ENCODE measurements around the gene IRAK3. TPM values are rescaled to one million over a fixed set of nuclear protein-coding genes. Genes with fewer than 3 reads are reported as not detected.

IRAK3 gene
- total RNA-seq, 2 experiments from 2014 or later = 0.21 to 0.25 TPM

DNA sequence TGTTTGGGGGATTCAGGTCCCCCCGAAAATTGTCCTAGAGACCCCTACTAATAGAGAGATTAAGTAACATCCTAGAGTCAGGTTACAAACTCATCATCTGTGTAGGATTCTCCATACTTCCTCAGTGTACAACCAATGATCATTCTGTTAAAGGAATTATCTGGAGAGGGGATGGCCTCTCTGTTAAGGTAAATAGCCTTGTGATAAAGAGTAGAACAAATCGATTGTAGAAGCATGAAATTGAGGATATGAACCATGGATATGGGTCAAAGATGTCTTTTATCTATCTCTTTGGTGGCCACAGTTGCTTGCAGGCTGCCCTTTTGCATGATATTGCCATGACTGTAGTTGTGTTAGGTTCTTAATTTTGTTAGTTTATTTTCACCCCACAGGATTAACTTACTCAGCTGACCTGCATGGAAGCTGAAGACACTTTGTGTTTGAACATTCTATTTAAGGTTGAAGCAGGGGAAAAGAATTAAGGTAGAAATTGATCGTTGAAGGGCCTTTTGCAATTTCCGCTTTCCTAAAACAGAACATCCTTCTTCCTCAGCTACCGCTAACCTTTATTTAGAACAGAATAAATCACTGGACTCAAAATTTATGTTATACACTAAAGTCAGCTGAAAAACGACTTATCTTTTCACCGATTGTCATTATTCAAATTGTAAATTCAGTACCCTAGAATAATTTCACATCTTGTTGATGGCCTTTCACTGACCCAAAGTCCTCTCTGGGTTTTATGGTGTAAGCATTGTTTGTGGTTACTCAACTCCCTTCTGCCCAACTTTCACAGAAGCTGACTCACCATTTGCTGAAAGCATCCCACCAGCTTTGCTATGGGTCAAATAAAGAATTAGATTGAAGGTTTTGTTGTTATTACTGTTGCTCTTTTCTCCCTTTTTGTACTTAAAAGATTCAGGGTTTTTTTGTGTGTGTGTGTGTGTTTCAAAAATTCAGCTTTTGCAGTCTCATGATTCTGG, 52.3 kb downstream of the IRAK3 start:
- ChIA-PET POLR2A (no interaction called here), CTCF (no interaction called here)

DNA sequence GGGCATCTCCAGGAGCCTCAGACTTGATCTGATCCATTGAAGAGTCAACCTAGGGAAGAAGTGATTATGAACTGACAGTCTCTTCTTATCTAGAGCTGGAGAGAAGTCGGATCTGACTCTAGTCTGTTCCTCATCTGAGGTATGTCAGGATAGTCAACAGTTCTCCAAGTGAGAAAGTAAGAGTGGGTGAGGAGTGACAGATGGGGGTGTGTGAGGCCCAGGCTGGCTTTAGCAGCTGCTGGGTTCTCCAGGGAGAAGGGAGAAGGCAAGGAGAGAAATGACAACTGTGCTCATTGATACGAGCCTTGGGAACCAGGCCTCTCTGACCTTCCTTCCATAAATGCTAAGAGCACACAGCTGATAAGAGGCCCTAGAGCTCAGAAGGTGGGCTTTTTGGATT, 53.3 kb downstream of the IRAK3 start:
- ChIA-PET POLR2A (no interaction called here), CTCF (interaction anchor here (1.1 kb wide), 1 partner anchor 167 kb away, joined by 4 read pairs; no protein-coding TSS in a partner anchor)

DNA sequence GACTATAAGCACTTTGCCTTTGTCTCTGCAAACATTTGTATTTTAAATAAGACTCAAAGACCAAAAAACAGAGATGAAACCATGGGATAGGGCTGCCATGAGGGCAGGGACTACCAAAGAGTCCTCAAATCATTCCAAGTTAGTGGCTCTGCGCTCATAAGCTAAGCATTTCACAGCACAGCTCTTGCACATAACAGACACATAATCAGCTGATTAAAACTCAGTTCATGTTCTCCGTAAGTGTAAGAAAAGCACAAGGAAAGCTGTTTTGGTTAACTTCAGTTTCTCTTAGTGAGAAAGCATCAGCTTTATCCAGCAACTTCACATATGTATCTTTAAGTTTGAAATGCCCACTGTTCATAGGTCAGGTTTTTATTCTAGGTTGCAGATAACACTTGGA, 54.9 kb downstream of the IRAK3 start:
- ChIA-PET CTCF (no interaction called here), POLR2A (interaction anchor here (0.6 kb wide), 1 partner anchor 59 kb away, joined by 4 read pairs; no protein-coding TSS in a partner anchor)

DNA sequence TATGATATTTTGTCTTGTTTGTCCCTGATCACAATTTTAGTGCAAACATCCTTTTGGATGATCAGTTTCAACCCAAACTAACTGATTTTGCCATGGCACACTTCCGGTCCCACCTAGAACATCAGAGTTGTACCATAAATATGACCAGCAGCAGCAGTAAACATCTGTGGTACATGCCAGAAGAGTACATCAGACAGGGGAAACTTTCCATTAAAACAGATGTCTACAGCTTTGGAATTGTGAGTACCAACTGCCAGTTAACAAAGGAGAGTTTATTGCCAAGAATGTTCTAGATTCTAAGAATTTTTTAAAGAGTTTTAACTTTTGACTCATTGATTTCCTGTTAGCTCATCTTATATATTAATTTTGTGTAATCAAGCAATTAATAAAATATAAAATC, 55.4 kb downstream of the IRAK3 start:
- POLR2A ChIA-PET = no interaction called here
- CTCF ChIA-PET = no interaction called here

DNA sequence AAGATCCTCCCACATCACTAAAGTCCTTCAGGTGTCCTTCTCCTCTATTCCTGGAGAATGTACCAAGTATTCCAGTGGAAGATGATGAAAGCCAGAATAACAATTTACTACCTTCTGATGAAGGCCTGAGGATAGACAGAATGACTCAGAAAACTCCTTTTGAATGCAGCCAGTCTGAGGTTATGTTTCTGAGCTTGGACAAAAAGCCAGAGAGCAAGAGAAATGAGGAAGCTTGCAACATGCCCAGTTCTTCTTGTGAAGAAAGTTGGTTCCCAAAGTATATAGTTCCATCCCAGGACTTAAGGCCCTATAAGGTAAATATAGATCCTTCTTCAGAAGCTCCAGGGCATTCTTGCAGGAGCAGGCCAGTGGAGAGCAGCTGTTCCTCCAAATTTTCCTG, 58.7 kb downstream of the IRAK3 start:
- ChIA-PET CTCF (no interaction called here), POLR2A (no interaction called here)

DNA sequence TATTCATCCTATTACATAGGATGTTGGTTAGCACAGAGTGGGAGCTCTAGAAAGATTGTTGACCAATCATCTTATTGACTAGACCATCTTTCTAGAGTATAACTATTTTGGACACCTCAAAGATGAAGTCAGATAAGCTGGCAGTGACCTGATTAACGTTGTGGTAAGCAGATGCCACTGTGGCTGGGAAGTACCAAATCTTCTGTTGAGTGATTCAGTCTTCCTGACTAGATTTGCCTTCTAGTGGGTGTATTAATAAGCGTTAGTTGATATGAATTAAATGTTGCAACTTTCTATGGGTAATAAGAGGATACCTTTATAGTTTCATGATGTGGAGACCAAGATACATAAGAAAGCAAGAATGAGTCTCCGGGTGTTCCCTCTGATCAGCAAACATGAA, 62.0 kb downstream of the IRAK3 start:
- POLR2A ChIA-PET = interaction anchor here (0.6 kb wide), 1 partner anchor 1081 kb away, joined by 3 read pairs; no protein-coding TSS in a partner anchor
- CTCF ChIA-PET = no interaction called here

DNA sequence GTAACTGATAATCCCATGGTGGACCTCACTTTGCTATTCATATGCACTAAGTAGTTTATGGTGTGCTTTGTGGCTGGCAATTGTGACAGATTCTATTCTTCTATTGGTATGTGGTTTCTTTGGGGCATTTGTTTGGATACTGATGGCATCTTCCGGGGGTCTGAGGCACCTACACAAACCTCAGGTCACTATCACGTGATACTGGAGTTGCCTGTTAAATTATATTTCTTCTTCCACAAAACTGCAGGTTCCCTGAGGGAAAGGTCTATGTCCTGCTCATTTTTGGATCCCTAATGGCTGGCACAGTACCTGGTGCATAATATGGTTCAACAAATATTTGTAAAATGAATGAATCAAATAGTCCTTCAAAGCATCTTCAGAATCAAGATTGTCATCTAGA, 63.8 kb downstream of the IRAK3 start:
- ChIA-PET POLR2A (no interaction called here), CTCF (no interaction called here)

DNA sequence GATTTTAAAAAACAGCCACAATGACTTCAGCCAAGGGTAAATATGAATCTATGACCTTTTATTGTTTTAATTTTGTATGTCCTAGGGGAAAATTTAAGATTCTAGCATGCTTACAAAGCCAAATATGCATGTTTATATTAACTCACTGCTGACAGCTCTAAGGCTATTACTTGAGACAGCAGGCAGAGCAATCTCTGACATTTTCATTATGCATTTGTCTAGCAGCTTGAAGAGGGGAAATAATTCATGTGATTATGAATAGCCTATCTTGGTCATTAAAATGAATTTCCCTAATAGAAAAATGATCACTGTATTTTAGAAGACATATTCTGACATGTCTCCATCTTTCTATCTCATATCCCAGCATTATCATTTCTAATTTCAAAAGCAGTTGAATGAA, 66.7 kb downstream of the IRAK3 start:
- ChIA-PET CTCF (no interaction called here), POLR2A (no interaction called here)

DNA sequence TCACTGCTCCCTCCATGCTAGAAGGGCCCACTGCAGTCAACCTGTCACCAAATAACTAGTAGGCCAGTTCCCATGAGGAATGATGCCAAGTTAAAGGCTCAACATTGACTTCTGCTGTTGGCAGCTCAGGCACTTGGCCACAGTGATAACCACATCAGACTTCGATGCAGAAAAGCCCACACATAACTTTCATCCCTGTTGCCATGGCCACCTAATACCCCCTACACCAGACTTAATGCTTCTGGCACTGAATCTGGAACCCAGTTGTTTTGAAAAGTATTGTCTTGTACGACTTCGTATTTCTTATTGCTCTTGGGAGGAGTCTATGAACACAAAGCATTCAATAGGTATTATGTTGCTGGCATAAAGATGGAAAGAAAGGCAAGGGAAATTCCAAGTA, 69.0 kb downstream of the IRAK3 start:
- CTCF ChIA-PET = no interaction called here
- POLR2A ChIA-PET = no interaction called here

DNA sequence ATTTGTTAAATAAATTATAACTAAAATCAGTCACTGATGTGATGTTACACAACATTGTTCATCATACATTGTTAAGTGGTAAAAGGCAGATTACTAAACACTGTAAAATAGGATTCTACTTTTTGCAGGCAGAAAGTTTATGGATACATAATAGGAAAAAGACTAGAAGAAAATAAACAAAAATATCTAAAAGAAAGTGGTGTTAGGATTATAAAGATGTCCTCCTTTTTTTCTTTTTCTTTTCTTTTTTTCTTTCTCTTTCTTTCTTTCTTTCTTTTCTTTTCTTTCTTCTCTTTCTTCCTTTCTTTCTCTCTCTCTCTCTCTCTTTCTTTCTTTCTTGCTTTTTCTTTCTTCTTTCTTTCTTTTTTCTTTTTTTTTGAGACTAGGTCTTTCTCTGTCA, 73.7 kb downstream of the IRAK3 start:
- CTCF ChIA-PET = no interaction called here

DNA sequence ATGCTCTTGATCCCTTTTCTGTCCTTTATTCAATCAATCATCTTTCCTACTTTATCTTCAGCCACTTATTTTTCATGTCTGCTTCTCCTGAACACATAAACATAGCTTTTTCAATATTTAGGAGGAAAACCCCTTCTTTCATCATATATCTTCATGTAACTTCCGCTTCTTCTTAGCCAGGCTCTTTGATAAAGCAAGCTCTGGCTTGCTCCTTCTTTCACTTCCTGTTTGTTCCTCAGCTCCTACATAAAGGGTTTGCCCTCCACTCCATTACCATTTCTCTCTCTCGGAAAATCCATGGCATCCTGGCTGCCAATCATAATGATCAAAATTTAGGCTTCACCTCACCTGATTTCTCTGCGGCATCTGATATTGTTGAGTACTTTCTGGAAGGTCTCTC, 79.5 kb downstream of the IRAK3 start:
- ChIA-PET POLR2A (no interaction called here), CTCF (interaction anchor here (0.7 kb wide), 1 partner anchor 42 kb away, joined by 3 read pairs; no protein-coding TSS in a partner anchor)

More for the DNA sequence above, 73.7 kb downstream of the IRAK3 start:
- POLR2A ChIA-PET = no interaction called here

DNA sequence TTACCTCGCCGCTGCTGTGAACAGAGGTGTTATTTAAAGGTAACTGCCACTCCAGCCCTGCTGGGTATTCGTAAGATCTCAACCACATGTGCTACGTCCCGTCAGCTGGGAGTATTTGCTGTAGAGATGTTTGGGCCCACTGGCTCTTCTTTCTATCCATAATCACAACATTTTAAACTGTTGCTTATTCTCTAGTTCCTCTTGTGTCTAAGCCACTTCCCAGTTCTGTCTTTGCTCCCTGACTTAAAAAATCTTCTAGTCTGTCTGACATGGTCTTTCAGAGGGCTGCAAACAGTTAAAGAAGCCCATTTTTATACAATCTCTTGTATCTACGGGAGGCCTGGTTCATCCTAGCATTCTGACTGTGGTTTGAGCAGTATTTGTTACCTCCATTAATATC, 80.1 kb downstream of the IRAK3 start:
- ChIA-PET CTCF (interaction anchor here (0.7 to 1.7 kb wide), 4 partner anchors 42 to 138 kb away, joined by 3 to 8 read pairs (median 4); no protein-coding TSS in a partner anchor), POLR2A (no interaction called here)

DNA sequence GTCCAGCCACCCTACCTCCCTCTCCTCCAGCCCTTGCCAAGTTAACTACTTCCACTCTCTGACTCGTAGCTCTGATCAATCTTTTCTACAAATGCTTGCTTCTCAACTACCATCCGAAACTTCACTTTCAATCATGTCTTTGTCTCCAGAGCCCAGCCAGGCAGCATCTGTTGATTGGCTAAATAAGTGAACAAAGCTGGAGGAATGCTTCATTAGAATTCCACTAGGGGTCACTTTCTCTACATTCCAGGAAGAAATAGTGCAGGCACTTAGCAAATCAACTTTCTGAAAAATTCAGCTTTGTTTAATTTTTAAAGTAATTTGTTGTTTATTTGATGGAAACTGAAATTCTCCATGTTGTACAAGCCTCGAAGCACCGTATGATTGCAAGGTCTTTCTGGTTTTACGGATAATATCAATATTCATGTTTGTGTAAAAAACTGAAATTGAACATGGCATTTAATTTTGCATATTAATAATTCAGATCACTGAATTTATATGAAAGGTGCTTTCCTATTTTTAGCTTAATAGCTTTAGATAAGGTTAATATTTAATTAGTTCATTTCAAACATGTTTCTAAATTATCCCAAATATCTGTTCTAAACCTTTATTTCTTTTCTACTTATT, 80.9 kb downstream of the IRAK3 start:
- ChIA-PET CTCF (interaction anchor here (1.3 to 1.7 kb wide), 3 partner anchors 106 to 137 kb away, joined by 3 to 8 read pairs (median 4); no protein-coding TSS in a partner anchor), POLR2A (no interaction called here)

DNA sequence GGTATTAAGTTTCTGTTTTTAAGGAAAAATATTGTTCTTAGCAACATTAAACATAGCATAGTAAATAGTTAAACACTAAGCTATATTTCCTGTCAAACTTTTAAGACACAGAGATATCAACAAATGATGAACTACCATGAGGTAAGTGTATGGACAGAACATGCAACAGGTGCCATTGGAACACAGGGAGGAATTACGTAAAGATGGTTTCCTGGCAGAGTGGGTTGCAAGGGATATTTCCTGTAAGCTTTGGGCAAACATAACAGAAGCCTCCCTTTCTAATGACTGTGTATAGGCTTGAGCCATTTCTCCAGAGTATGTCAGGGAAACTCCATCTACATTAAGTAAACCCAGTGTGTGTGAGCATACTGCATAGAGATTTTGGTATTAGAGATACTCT, 81.6 kb downstream of the IRAK3 start:
- ChIA-PET POLR2A (no interaction called here), CTCF (interaction anchor here (0.6 to 1.7 kb wide), 4 partner anchors 106 to 1369 kb away, joined by 3 to 8 read pairs (median 4); no protein-coding TSS in a partner anchor)

DNA sequence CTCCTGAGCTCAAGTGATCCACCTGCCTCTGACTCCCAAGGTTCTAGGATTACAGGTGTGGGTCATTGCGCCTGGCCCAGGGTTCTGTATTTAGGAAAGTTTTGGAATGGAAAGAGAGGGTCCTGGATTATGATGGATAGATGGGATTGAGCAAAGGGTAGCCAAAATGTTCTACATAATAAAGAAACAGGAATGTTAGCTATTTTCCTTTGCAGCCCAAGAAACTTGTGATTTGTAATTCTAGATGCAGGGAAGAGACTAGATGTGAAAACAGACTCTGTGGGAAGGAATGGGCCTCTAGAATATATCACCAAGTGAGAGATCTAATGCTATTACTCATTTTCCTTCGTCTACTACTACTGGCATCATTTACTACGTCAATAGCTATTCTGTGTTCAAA, 83.6 kb downstream of the IRAK3 start:
- CTCF ChIA-PET = no interaction called here

DNA sequence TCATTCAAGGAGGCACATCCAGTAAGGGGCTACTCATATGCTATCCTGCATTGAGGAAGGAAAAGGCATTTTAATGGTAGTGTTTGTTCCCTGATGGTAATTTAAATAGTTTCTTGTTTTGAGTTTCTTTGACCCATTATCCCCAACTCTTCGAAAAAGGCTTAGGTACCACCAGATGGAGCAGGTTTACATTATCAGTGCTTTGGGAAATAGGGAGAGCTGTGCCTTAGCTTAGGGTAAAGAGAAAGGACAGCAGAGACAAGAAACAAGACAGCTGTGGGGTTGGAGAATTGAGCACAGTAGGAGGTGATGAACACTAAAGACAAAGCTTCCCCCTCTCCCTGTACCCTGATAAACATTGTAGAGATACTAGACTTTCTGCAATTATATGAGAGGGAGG, 84.1 kb downstream of the IRAK3 start:
- POLR2A ChIA-PET = interaction anchor here (0.6 kb wide), 1 partner anchor 103 kb away, joined by 4 read pairs; no protein-coding TSS in a partner anchor
- CTCF ChIA-PET = no interaction called here

More for the DNA sequence above, 83.6 kb downstream of the IRAK3 start:
- POLR2A ChIA-PET = interaction anchor here (0.6 kb wide), 1 partner anchor 102 kb away, joined by 4 read pairs; no protein-coding TSS in a partner anchor

DNA sequence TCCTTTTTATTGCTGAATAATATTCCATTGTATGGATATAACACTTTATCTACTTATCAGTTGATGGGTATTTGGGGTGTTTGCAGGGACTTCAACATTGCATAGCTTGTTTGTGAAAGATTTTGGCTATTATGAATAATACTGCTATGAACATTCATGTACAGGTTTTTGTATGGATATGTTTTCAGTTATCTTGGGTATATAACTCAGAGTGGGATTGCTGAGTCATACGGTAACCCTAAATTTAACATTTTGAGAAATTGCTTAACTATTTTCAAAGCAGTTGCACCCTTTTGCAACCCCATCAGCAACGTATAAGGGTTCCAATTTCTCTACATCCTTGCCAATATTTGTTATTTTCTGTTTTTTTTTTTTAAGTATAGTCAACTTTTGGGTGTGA, 86.0 kb downstream of the IRAK3 start:
- ChIA-PET CTCF (interaction anchor here (0.9 kb wide), 1 partner anchor 419 kb away, joined by 3 read pairs; no protein-coding TSS in a partner anchor), POLR2A (no interaction called here)

DNA sequence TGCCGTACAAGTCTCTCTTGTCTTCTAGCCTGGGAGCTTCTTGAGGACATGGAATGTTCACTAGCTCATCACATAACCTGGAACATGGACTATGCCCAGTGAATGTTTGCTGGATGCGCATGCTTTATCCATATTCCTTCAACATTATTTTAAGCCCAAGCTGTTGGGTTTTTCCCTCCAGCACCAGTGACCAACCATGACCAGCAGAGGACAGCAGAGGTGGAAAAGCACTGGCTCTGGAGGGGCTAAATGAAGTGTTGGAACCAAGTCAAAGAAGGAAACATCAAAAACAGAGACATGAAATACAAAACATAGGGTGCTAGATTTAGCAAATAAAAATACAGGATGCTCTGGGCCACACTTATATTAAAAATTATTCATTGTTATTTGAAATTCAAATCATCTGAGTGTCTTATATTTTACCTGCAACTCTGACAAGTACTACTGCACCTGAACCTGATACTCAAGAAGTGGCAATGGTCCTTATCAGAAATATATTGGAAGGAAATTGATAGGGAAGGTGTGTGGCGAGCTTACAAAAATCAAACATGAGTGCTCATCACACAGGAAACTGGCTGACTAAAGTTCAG, 90.2 kb downstream of the IRAK3 start:
- POLR2A ChIA-PET = no interaction called here

DNA sequence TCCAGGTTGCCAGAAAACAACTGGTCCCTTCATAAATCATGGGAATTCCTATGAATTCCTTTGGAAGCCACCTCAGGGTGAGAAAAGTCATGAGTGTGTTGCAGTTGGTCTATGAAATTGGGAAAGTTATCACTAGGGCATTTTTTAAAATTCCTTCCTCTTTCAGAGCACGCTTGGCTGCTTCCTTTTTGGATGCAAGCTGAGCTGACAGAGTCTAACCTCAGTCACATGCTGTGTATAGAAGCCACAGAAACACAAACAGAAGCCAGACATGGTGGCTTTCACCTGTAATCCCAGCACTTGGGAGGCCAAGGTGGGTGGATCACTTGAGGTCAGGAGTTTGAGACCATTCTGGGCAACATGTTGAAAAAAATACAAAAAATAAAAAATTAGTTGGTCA, 91.5 kb downstream of the IRAK3 start:
- POLR2A ChIA-PET = no interaction called here
- CTCF ChIA-PET = no interaction called here

More for the DNA sequence above, 90.2 kb downstream of the IRAK3 start:
- CTCF ChIA-PET = interaction anchor here (0.9 to 1.4 kb wide), 4 partner anchors 9 to 127 kb away, joined by 3 to 6 read pairs (median 4); partner anchors contain the start of gene HELB

DNA sequence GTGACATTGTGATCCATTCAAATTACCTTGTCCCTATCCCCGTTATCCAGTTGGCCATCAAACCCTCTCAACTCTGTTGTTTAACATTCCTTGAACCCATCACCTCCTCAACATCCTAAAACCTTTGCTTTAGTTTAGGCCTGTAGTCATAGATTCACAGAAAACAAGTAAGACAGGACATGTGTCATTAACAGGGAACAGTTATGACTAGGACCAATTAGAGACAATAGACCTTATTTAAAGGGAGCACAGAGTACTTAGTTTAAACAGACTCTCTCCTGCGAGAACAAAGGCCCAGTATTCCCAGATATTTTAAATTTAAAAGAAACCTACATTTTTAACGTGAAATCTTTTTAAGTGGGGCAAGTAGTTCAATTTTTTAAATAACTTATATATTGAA, 93.2 kb downstream of the IRAK3 start:
- CTCF ChIA-PET = no interaction called here
- POLR2A ChIA-PET = no interaction called here

Data from activated CD8-positive, alpha-beta memory T cell treated with anti-CD3 and anti-CD28 coated beads for 36 hours (primary cell).